Posterior vena cava (tissue), 2 donors: ENCODE measurements around the gene KATNIP. TPM values are rescaled to one million over a fixed set of nuclear protein-coding genes. Genes with fewer than 3 reads are reported as not detected.

ENCODE experiments used
- total RNA-seq, 2 donors: library from RNA; stranded (reverse); fragmentation: NEBNext Ultra II Directional; extraction: Animal tissue kit (Norgen Biotek cat#: 25700); gene quantifications; one replicate each; pipeline ENCODE4 v1.2.1, GENCODE V29; 2021
- donor health status: DM: yes; HTN: yes; CAD: no.
- donor health status: DM: yes; HTN: yes; CAD: no.

KATNIP gene
- total RNA-seq, 2 donors from 2014 or later: 18.2 to 18.3 TPM

Other genes with a start within 250 kb of the KATNIP start
- 100 to 1,000 TPM in 1 of 2 donors, 10 to 100 TPM in 1; 99.2 to 112 TPM for gene IL4R, start 236.2 kb upstream of the KATNIP start, total RNA-seq
- gene IL21R, start 148.0 kb upstream of the KATNIP start, total RNA-seq: under 1 TPM; 0.24 to 0.56 TPM
- gene GTF3C1, start 231 bp upstream of the KATNIP start, total RNA-seq: 10 to 100 TPM; 39.8 to 47.7 TPM